H1 (cell line): Measurements from ENCODE around the gene GPR15. TPM values are rescaled to one million over a fixed set of nuclear protein-coding genes. Genes with fewer than 3 reads are reported as not detected.

Experiments used
- CTCF ChIA-PET: fragments of 300-600 bp; sonication (Branson Sonifier 250); formaldehyde crosslinking; loops from one replicate; lab custom pipeline; 2021; ENCODE audit not compliant: partially characterized antibody; lab: Charles Lee
- POLR2A ChIA-PET: fragments of 300-600 bp; sonication (Branson Sonifier 250); formaldehyde crosslinking; loops from one replicate; lab custom pipeline; 2021; ENCODE audit warnings: inconsistent platforms; ENCODE audit not compliant: partially characterized antibody; lab: Charles Lee
- DNase-seq, 2 experiments: peaks; one replicate each; pipeline versions ENCODE4 v3.0.0 to v3.0.0-alpha.2; 2010 to 2022; ENCODE audit warnings: low spot score in 2 of 2, low read depth in 1 of 2, mixed read lengths in 1 of 2
- FAIRE-seq: peaks from 2 replicates; lab custom pipeline; 2011; peaks lifted over from hg19 to GRCh38; lab: Jason Lieb, UNC
- H2AFZ ChIP-seq: 2 replicates; pipeline ENCODE4 v1.8.1; 2012; ENCODE audit warnings: low read length, inconsistent platforms
- H2AK5ac ChIP-seq: 2 replicates; pipeline ENCODE4 v1.6.1; 2013; ENCODE audit warnings: low read depth, low read length
- H2BK120ac ChIP-seq: replicated peaks from 2 replicates; pipeline ENCODE3; 2013; ENCODE audit warnings: low read depth, low read length, inconsistent platforms
- H2BK12ac ChIP-seq: 2 replicates; pipeline ENCODE4 v1.6.1; 2013; ENCODE audit warnings: low read depth, low read length
- H2BK15ac ChIP-seq: 2 replicates; pipeline ENCODE4 v1.6.1; 2013; ENCODE audit warnings: low read length
- H2BK20ac ChIP-seq: 2 replicates; pipeline ENCODE4 v1.6.1; 2013; ENCODE audit warnings: low read length
- H2BK5ac ChIP-seq: 2 replicates; pipeline ENCODE4 v1.6.1; 2013; ENCODE audit warnings: low read depth, low read length
- H3K14ac ChIP-seq: 2 replicates; pipeline ENCODE4 v1.6.1; 2013; ENCODE audit warnings: inconsistent platforms; ENCODE audit not compliant: insufficient read length
- H3K18ac ChIP-seq: 2 replicates; pipeline ENCODE4 v1.6.1; 2013; ENCODE audit warnings: low read length; ENCODE audit errors: extremely low read depth
- H3K23ac ChIP-seq: 2 replicates; pipeline ENCODE4 v1.6.1; 2013; ENCODE audit warnings: inconsistent platforms; ENCODE audit not compliant: insufficient read length
- H3K23me2 ChIP-seq: 2 replicates; pipeline ENCODE4 v1.6.1; 2013; ENCODE audit warnings: low read depth, low read length
- H3K27ac ChIP-seq: 2 replicates; pipeline ENCODE4 v1.6.1; 2011; ENCODE audit warnings: low read depth, low read length, inconsistent platforms
- H3K27me3 ChIP-seq, 4 experiments: replicated peaks in 1 of 4; 1 replicate in 1 of 4; 2 replicates in 3 of 4; pipeline versions ENCODE4 v1.6.1 to v1.8.1; 2011 to 2013; ENCODE audit warnings: low read length in 3 of 4, mild to moderate bottlenecking in 3 of 4, inconsistent platforms in 2 of 4, mixed read lengths in 2 of 4, moderate library complexity in 1 of 4; ENCODE audit not compliant: control insufficient read depth in 3 of 4, insufficient read depth in 3 of 4; ENCODE audit errors: extremely low read depth in 1 of 4
- H3K36me3 ChIP-seq, 4 experiments: 2 replicates each; pipeline versions ENCODE4 v1.6.1 to v1.8.1; 2011 to 2013; ENCODE audit warnings: mild to moderate bottlenecking in 4 of 4, low read length in 3 of 4, moderate library complexity in 2 of 4, control low read depth in 1 of 4, inconsistent platforms in 1 of 4; ENCODE audit not compliant: insufficient read depth in 4 of 4, control insufficient read depth in 2 of 4
- H3K4ac ChIP-seq: replicated peaks from 2 replicates; pipeline ENCODE3; 2013; ENCODE audit warnings: low read length, low read depth, mixed read lengths, inconsistent platforms; ENCODE audit not compliant: insufficient read length
- H3K4me1 ChIP-seq, 4 experiments: replicated peaks in 1 of 4; 1 replicate in 1 of 4; 2 replicates in 3 of 4; pipeline versions ENCODE4 v1.6.1 to v1.8.1; 2011 to 2013; ENCODE audit warnings: low read length in 3 of 4, inconsistent platforms in 2 of 4, mixed read lengths in 1 of 4; ENCODE audit not compliant: insufficient read depth in 4 of 4, control insufficient read depth in 3 of 4
- H3K4me2 ChIP-seq, 2 experiments: 2 replicates each; pipeline versions ENCODE4 v1.6.1 to v1.8.1; 2011 to 2013; ENCODE audit warnings: low read depth in 2 of 2, low read length in 2 of 2, control low read depth in 1 of 2, inconsistent platforms in 1 of 2, mild to moderate bottlenecking in 1 of 2; ENCODE audit not compliant: insufficient read depth in 1 of 2
- H3K4me3 ChIP-seq, 4 experiments: fragments of 200-600, 300-600 bp in 1 of 4; sonication (generic), shearing (Covaris generic), sonication (Bioruptor Twin) in 1 of 4; 2 replicates each; pipeline versions ENCODE4 v1.5.1 to v1.8.1; 2011 to 2016; ENCODE audit warnings: low read length in 4 of 4, low read depth in 3 of 4, control low read depth in 2 of 4, inconsistent platforms in 2 of 4, mild to moderate bottlenecking in 2 of 4, mixed read lengths in 1 of 4, moderate library complexity in 1 of 4; ENCODE audit not compliant: insufficient read depth in 2 of 4; ENCODE audit errors: extremely low read depth in 1 of 4
- H3K56ac ChIP-seq: replicated peaks from 2 replicates; pipeline ENCODE3; 2013; ENCODE audit warnings: low read depth, mild to moderate bottlenecking, mixed read lengths, low read length, inconsistent platforms; ENCODE audit not compliant: insufficient read length
- H3K79me1 ChIP-seq: 2 replicates; pipeline ENCODE4 v1.6.1; 2013; ENCODE audit warnings: low read depth, low read length, control low read depth
- H3K79me2 ChIP-seq, 2 experiments: 2 replicates each; pipeline versions ENCODE4 v1.6.1 to v1.8.1; 2012 to 2013; ENCODE audit warnings: low read length in 2 of 2, mild to moderate bottlenecking in 2 of 2, inconsistent platforms in 1 of 2; ENCODE audit not compliant: insufficient read depth in 2 of 2, control insufficient read depth in 1 of 2
- H3K9ac ChIP-seq, 4 experiments: replicated peaks in 1 of 4; 1 replicate in 1 of 4; 2 replicates in 3 of 4; pipeline versions ENCODE4 v1.6.1 to v1.8.1; 2011 to 2013; ENCODE audit warnings: low read depth in 3 of 4, low read length in 3 of 4, control low read depth in 2 of 4, mild to moderate bottlenecking in 2 of 4, moderate library complexity in 2 of 4, inconsistent platforms in 1 of 4; ENCODE audit errors: extremely low read depth in 1 of 4
- H3K9me3 ChIP-seq, 2 experiments: 2 replicates each; pipeline versions ENCODE4 v1.6.1 to v1.8.1; 2012 to 2013; ENCODE audit warnings: mild to moderate bottlenecking in 2 of 2, moderate library complexity in 2 of 2, control low read depth in 1 of 2, inconsistent platforms in 1 of 2, low read depth in 1 of 2, low read length in 1 of 2, mixed read lengths in 1 of 2; ENCODE audit not compliant: insufficient read depth in 2 of 2
- H4K20me1 ChIP-seq, 2 experiments: replicated peaks in 1 of 2; 2 replicates each; pipeline versions ENCODE3 to v1.8.1; 2011 to 2013; ENCODE audit warnings: inconsistent platforms in 2 of 2, low read length in 2 of 2, mild to moderate bottlenecking in 1 of 2; ENCODE audit not compliant: insufficient read depth in 2 of 2, control insufficient read depth in 1 of 2
- H4K5ac ChIP-seq: 2 replicates; pipeline ENCODE4 v1.6.1; 2013; ENCODE audit warnings: low read length, low read depth, mixed read lengths, inconsistent platforms; ENCODE audit not compliant: insufficient read length
- H4K8ac ChIP-seq: 2 replicates; pipeline ENCODE4 v1.8.0; 2013; ENCODE audit warnings: mild to moderate bottlenecking, moderate library complexity, low read length, inconsistent platforms; ENCODE audit not compliant: insufficient read depth; ENCODE audit errors: extremely low read depth
- H4K91ac ChIP-seq: replicated peaks from 2 replicates; pipeline ENCODE3; 2013; ENCODE audit warnings: low read length, mixed read lengths, inconsistent platforms; ENCODE audit not compliant: insufficient read length
- CREB1 ChIP-seq: IDR thresholded peaks from 2 replicates; pipeline ENCODE4 v1.6.1; 2012; ENCODE audit warnings: inconsistent platforms
- CTBP2 ChIP-seq: IDR thresholded peaks from 2 replicates; pipeline ENCODE4 v1.7.0; 2011; ENCODE audit warnings: borderline replicate concordance, mild to moderate bottlenecking, moderate library complexity, mixed read lengths, low read length; ENCODE audit not compliant: insufficient read depth, insufficient read length
- E2F6 ChIP-seq: IDR thresholded peaks from 2 replicates; pipeline ENCODE4 v1.6.1; 2012; ENCODE audit warnings: inconsistent platforms
- GTF2F1 ChIP-seq: IDR thresholded peaks from 2 replicates; pipeline ENCODE4 v1.6.1; 2012; ENCODE audit warnings: low read depth, low read length, improper control_type of control experiment, borderline replicate concordance
- JUN ChIP-seq: IDR thresholded peaks from 2 replicates; pipeline ENCODE4 v1.6.1; 2011; ENCODE audit warnings: low read depth, mild to moderate bottlenecking, improper control_type of control experiment, low read length
- NRF1 ChIP-seq: IDR thresholded peaks from 2 replicates; pipeline ENCODE4 v1.6.1; 2011; ENCODE audit warnings: mild to moderate bottlenecking, low read depth, low read length, improper control_type of control experiment
- SP2 ChIP-seq: IDR thresholded peaks from 2 replicates; pipeline ENCODE4 v1.6.1; 2012; ENCODE audit warnings: mild to moderate bottlenecking, low read length, inconsistent platforms
- TBP ChIP-seq: IDR thresholded peaks from 2 replicates; pipeline ENCODE4 v1.6.1; 2011; ENCODE audit warnings: low read depth, low read length, improper control_type of control experiment
- YY1 ChIP-seq: IDR thresholded peaks from 2 replicates; pipeline ENCODE4 v1.6.1; 2011; ENCODE audit warnings: low read depth, mild to moderate bottlenecking, low read length
- WGBS, 2 experiments: shearing (Covaris generic) in 1 of 2; methylation state at CpG; one replicate each; pipeline versions ENCODE4 v1.1.6 to v1.1.7; 2013 to 2015; ENCODE audit warnings: low lambda C conversion rate in 2 of 2, mixed read lengths in 2 of 2, inconsistent platforms in 1 of 2, low coverage in 1 of 2, missing lambda C conversion rate in 1 of 2; ENCODE audit not compliant: insufficient replicate concordance in 2 of 2, insufficient coverage in 1 of 2, insufficient read length in 1 of 2; ENCODE audit errors: extremely low coverage in 1 of 2, missing lambda C conversion rate in 1 of 2; 5-methylcytosine and 5-hydroxymethylcytosine counted together
- polyA plus RNA-seq, 7 experiments: library from polyadenylated mRNA; depleted of rRNA in 3 of 7; stranded (reverse) in 5 of 7; unstranded in 2 of 7; fragments of >200 nt in 5 of 7; fragments of 200-250 nt in 2 of 7; gene quantifications; 1 replicate in 5 of 7; 2 replicates in 1 of 7; 4 replicates in 1 of 7; pipeline versions ENCODE4 v1.2.1 to v1.2.3, GENCODE V29; 2011 to 2013; ENCODE audit warnings: missing spikeins in 2 of 7, mixed read lengths in 2 of 7
- total RNA-seq: library from RNA; stranded (reverse); fragmentation: NEBNext Ultra II Directional; extraction: Animal tissue kit (Norgen Biotek cat#: 25700); gene quantifications from 2 replicates; pipeline ENCODE4 v1.2.1, GENCODE V29; 2021
- TF ChIP-seq, protein P1 (sequence below), 3 experiments: IDR thresholded peaks; 1 replicate in 2 of 3; 2 replicates in 1 of 3; pipeline versions ENCODE4 v1.5.1 to v1.6.1; 2011; ENCODE audit warnings: low read length in 3 of 3, mild to moderate bottlenecking in 3 of 3, inconsistent platforms in 2 of 3, low read depth in 1 of 3, moderate library complexity in 1 of 3; ENCODE audit not compliant: insufficient read depth in 1 of 3; ENCODE audit errors: control extremely low read depth in 1 of 3

GPR15 gene
- total and polyA plus RNA-seq, 2 of the 8 experiments (the other 6 are each of a cell fraction or from before 2014, with no cell fraction given), result not detected

- Histone ChIP-seq H3K9me3 (no peaks in the 10 kb centered on the region), H3K9ac (no peak overlapping the region), H3K56ac (no peak overlapping the region), H2BK15ac (no peak overlapping the region), H3K4me1 (peaks cover 0 to 3% (median 1%) of the 10 kb centered on the region in 4 experiments; a peak in 2 of 7 replicates), H2BK120ac (no peak overlapping the region), H3K79me1 (peaks cover 3% of the 10 kb centered on the region), H3K18ac (no peak overlapping the region), H3K36me3 (peaks cover 3 to 41% (median 14%) of the 10 kb centered on the region in 4 experiments; a peak in 5 of 8 replicates), H3K27ac (no peak overlapping the region), H4K20me1 (no peaks in the 10 kb centered on the region), H3K23ac (no peak overlapping the region), H3K4ac (no peak overlapping the region), H2BK5ac (no peak overlapping the region), H4K91ac (no peak overlapping the region), H2BK12ac (no peak overlapping the region), H3K27me3 (no peaks in the 10 kb centered on the region), H3K4me3 (no peak overlapping the region), H3K23me2 (peaks cover 5% of the 10 kb centered on the region), H4K5ac (no peak overlapping the region), H3K4me2 (no peak overlapping the region), H2AFZ (no peak overlapping the region), H4K8ac (no peak overlapping the region), H3K79me2 (peaks cover 8 to 40% of the 10 kb centered on the region in 2 experiments; a peak in 3 of 4 replicates), H2BK20ac (no peak overlapping the region), H3K14ac (no peak overlapping the region), H2AK5ac (no peak overlapping the region)
- no peak for DNase-seq
- CTCF ChIA-PET, result no interaction called here
- no peak for FAIRE-seq
- WGBS, 2 experiments, result 94% methylated on average over 1 of the region's 1 CpG; no CpG with 5 or more reads in 1 of the 2 experiments
- POLR2A ChIA-PET, result no interaction called here
- TF ChIP-seq E2F6 (no peak), YY1 (no peak), NRF1 (no peak), TBP (no peak), GTF2F1 (no peak), JUN (no peak), SP2 (no peak), CTBP2 (no peak), CREB1 (no peak)
- TF ChIP-seq, protein P1, sequence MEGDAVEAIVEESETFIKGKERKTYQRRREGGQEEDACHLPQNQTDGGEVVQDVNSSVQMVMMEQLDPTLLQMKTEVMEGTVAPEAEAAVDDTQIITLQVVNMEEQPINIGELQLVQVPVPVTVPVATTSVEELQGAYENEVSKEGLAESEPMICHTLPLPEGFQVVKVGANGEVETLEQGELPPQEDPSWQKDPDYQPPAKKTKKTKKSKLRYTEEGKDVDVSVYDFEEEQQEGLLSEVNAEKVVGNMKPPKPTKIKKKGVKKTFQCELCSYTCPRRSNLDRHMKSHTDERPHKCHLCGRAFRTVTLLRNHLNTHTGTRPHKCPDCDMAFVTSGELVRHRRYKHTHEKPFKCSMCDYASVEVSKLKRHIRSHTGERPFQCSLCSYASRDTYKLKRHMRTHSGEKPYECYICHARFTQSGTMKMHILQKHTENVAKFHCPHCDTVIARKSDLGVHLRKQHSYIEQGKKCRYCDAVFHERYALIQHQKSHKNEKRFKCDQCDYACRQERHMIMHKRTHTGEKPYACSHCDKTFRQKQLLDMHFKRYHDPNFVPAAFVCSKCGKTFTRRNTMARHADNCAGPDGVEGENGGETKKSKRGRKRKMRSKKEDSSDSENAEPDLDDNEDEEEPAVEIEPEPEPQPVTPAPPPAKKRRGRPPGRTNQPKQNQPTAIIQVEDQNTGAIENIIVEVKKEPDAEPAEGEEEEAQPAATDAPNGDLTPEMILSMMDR (IDR thresholded peaks at IDR 0.05; ENCODE audit: control extremely low read depth in 1 of 3, insufficient read depth in 1 of 3, low read depth in 1 of 3, low read length in 3 of 3), result no peak
Measured at GRCh38 chr3:98519351-98519750, 12.4 kb upstream of the GPR15 start.
